T-helper 1 cell treated with Interleukin-12 subunit alpha and Interleukin-12 subunit beta and Interleukin-4 antibody, amounts not matched to agents 30 ng/mL and 1 ng/mL, for 36 hours (primary cell): ENCODE measurements around the gene CRB3. TPM values are rescaled to one million over a fixed set of nuclear protein-coding genes. Genes with fewer than 3 reads are reported as not detected.

Experiments
- total RNA-seq: library from RNA; stranded (reverse); gene quantifications from 2 replicates; pipeline ENCODE4 v1.2.3, GENCODE V29; 2022

CRB3 gene
- total RNA-seq, 1 donor from 2014 or later, result not detected

Other genes starting within 250 kb of the CRB3 start
- gene MLLT1, start 184.3 kb upstream of the CRB3 start, total RNA-seq, result 45.6 and 48.0 TPM in 2 replicates
- 0.76 and 0.81 TPM in 2 replicates for gene ACER1, start 130.7 kb upstream of the CRB3 start, total RNA-seq
- 133 TPM in 2 replicates for gene CLPP, start 102.7 kb upstream of the CRB3 start, total RNA-seq
- gene ALKBH7, start 91.5 kb upstream of the CRB3 start, total RNA-seq, result 31.4 and 31.7 TPM in 2 replicates
- gene PSPN, start 88.3 kb upstream of the CRB3 start, total RNA-seq, result 1.8 and 1.9 TPM in 2 replicates
- 65.9 and 66.3 TPM in 2 replicates for gene GTF2F1, start 71.1 kb upstream of the CRB3 start, total RNA-seq
- 269 and 278 TPM in 2 replicates for gene KHSRP, start 39.5 kb upstream of the CRB3 start, total RNA-seq
- gene SLC25A41, start 30.5 kb upstream of the CRB3 start, total RNA-seq, result 0.32 and 0.44 TPM in 2 replicates
- gene SLC25A23, start 4.5 kb upstream of the CRB3 start, total RNA-seq, result 23.8 and 25.6 TPM in 2 replicates
- gene DENND1C, start 17.5 kb downstream of the CRB3 start, total RNA-seq, result 110 and 116 TPM in 2 replicates
- gene TUBB4A, start 38.0 kb downstream of the CRB3 start, total RNA-seq, result 1.5 and 2.4 TPM in 2 replicates
- 5.8 TPM in 2 replicates for gene TNFSF9, start 66.8 kb downstream of the CRB3 start, total RNA-seq
- 73.7 and 75.9 TPM in 2 replicates for gene CD70, start 126.9 kb downstream of the CRB3 start, total RNA-seq
- 25.8 and 28.0 TPM in 2 replicates for gene TNFSF14, start 205.9 kb downstream of the CRB3 start, total RNA-seq